Activated CD8-positive, alpha-beta memory T cell treated with anti-CD3 and anti-CD28 coated beads for 24 hours (primary cell): ENCODE measurements around the gene CBX4.
A peak's percentile ranks its signal among the peaks of the same experiment; 100 is the strongest.

Experiments used
- DNase-seq: peaks from one replicate; pipeline ENCODE4 v3.0.0-alpha.2; 2020

CBX4 gene

GRCh38 chr17:79841369-79842135 is 2.3 kb upstream of the CBX4 start:
- peak; percentile 63 for DNase-seq

- no peak for DNase-seq
These were observed 1.7 kb upstream of the CBX4 start for GRCh38 chr17:79840989-79841286.

- peak; percentile 67 for DNase-seq
These were observed 1.2 kb upstream of the CBX4 start for GRCh38 chr17:79840269-79840988.

GRCh38 chr17:79838522-79839274 is 542 bp downstream of the CBX4 start:
- peak; percentile 83 for DNase-seq

GRCh38 chr17:79837888-79838521 is 1.2 kb downstream of the CBX4 start:
- peak; percentile 69 for DNase-seq

GRCh38 chr17:79836972-79837887 is 2.0 kb downstream of the CBX4 start:
- DNase-seq = peak; percentile 70

- DNase-seq = no peak
These were observed 2.7 kb downstream of the CBX4 start for GRCh38 chr17:79836510-79836971.

- no peak for DNase-seq
These were observed 3.2 kb downstream of the CBX4 start for GRCh38 chr17:79835953-79836509.

GRCh38 chr17:79835470-79835899 is 3.8 kb downstream of the CBX4 start:
- no peak for DNase-seq

- DNase-seq = peak; percentile 84
These were observed 4.4 kb downstream of the CBX4 start for GRCh38 chr17:79834565-79835469.

- DNase-seq = no peak
These were observed 5.3 kb downstream of the CBX4 start for GRCh38 chr17:79833744-79834564.

GRCh38 chr17:79833110-79833450 is 6.2 kb downstream of the CBX4 start:
- DNase-seq = no peak

GRCh38 chr17:79832218-79833109 is 6.8 kb downstream of the CBX4 start:
- DNase-seq = no peak

GRCh38 chr17:79831265-79832217 is 7.7 kb downstream of the CBX4 start:
- DNase-seq = no peak

GRCh38 chr17:79830763-79831264 is 8.4 kb downstream of the CBX4 start:
- DNase-seq = no peak

- no peak for DNase-seq
These were observed 8.9 kb downstream of the CBX4 start for GRCh38 chr17:79830303-79830702.

- DNase-seq = no peak
These were observed 9.8 kb downstream of the CBX4 start for GRCh38 chr17:79829457-79829856.
